Measurements from ENCODE around the gene CCNQ. TPM values are rescaled to one million over a fixed set of nuclear protein-coding genes. Genes with fewer than 3 reads are reported as not detected.

Gene CCNQ
- polyA plus RNA-seq, 1 donor (not counting 4 experiments of a cell fraction or from before 2014, with no cell fraction given), result 31.1 TPM

GRCh38 chrX:153623310-153624029, 24.5 kb upstream of the CCNQ start:
- Histone ChIP-seq H3K27ac (ENCODE audit: control insufficient read depth, insufficient read depth, low read length) (no peak overlapping the region), H3K9ac (ENCODE audit: control insufficient read depth, extremely low read depth, insufficient read depth, low read length) (no peak overlapping the region), H3K4me1 (ENCODE audit: control insufficient read depth, extremely low read depth, insufficient read depth, low read length) (no peaks in the 10 kb centered on the region), H3K36me3 (ENCODE audit: control insufficient read depth in 2 of 2, extremely low read depth in 1 of 2, insufficient read depth in 2 of 2, low read length in 2 of 2) (no peaks in the 10 kb centered on the region), H3K27me3 (ENCODE audit: control insufficient read depth, extremely low read depth, insufficient read depth, low read length) (no peaks in the 10 kb centered on the region), H2AFZ (ENCODE audit: control insufficient read depth, low read length) (no peak overlapping the region), H3K4me2 (ENCODE audit: control insufficient read depth, extremely low read depth, insufficient read depth, low read depth, low read length) (no peak overlapping the region), H3K79me2 (ENCODE audit: control insufficient read depth, insufficient read depth, low read length) (no peaks in the 10 kb centered on the region), H3K9me1 (ENCODE audit: control insufficient read depth, extremely low read depth, insufficient read depth, low read length) (no peaks in the 10 kb centered on the region), H3K4me3 (ENCODE audit: control insufficient read depth in 2 of 3, extremely low read depth in 1 of 3, insufficient read depth in 2 of 3, low read depth in 1 of 3, low read length in 3 of 3) (no peak overlapping the region), H4K20me1 (ENCODE audit: control insufficient read depth, extremely low read depth, insufficient read depth, low read length) (no peaks in the 10 kb centered on the region), H3K9me3 (ENCODE audit: control insufficient read depth, low read depth, low read length) (no peaks in the 10 kb centered on the region)
- dilution Hi-C loops (cut with MboI; ENCODE audit: extremely low pct_ligation_motif_present, low sequenced_read_pairs), result no loop called here
- TF ChIP-seq EZH2 (IDR thresholded peaks at IDR 0.05; ENCODE audit: low read length) (no peak), CTCF (optimal IDR thresholded peaks at IDR 0.05 in 1 of 3, IDR thresholded peaks at IDR 0.05 in 1 of 3, conservative IDR thresholded peaks at IDR 0.05 in 1 of 3; ENCODE audit: extremely low read depth in 1 of 3, insufficient read depth in 2 of 3, low read length in 3 of 3) (no peak)
- no peak for DNase-seq (ENCODE audit: low read depth, low spot score)
- FAIRE-seq, result no peak

GRCh38 chrX:153622661-153623309, 23.8 kb upstream of the CCNQ start:
- DNase-seq (ENCODE audit: low read depth, low spot score) (no peak), FAIRE-seq (no peak)
- no peaks in the 10 kb centered on the region for H3K9me3 ChIP-seq (ENCODE audit: control insufficient read depth, low read depth, low read length)
- H3K4me1 ChIP-seq (ENCODE audit: control insufficient read depth, extremely low read depth, insufficient read depth, low read length), result no peaks in the 10 kb centered on the region
- TF ChIP-seq CTCF (optimal IDR thresholded peaks at IDR 0.05 in 1 of 3, IDR thresholded peaks at IDR 0.05 in 1 of 3, conservative IDR thresholded peaks at IDR 0.05 in 1 of 3; ENCODE audit: extremely low read depth in 1 of 3, insufficient read depth in 2 of 3, low read length in 3 of 3) (no peak), EZH2 (IDR thresholded peaks at IDR 0.05; ENCODE audit: low read length) (no peak)
- H3K9me1 ChIP-seq (ENCODE audit: control insufficient read depth, extremely low read depth, insufficient read depth, low read length), result no peaks in the 10 kb centered on the region
- no peak overlapping the region for H3K9ac ChIP-seq (ENCODE audit: control insufficient read depth, extremely low read depth, insufficient read depth, low read length)
- H3K27ac ChIP-seq (ENCODE audit: control insufficient read depth, insufficient read depth, low read length), result no peak overlapping the region
- dilution Hi-C loops (cut with MboI; ENCODE audit: extremely low pct_ligation_motif_present, low sequenced_read_pairs), result no loop called here
- no peak overlapping the region for H3K4me3 ChIP-seq (ENCODE audit: control insufficient read depth in 2 of 3, extremely low read depth in 1 of 3, insufficient read depth in 2 of 3, low read depth in 1 of 3, low read length in 3 of 3)
- no peak overlapping the region for H3K4me2 ChIP-seq (ENCODE audit: control insufficient read depth, extremely low read depth, insufficient read depth, low read depth, low read length)
- no peaks in the 10 kb centered on the region for H3K27me3 ChIP-seq (ENCODE audit: control insufficient read depth, extremely low read depth, insufficient read depth, low read length)
- no peak overlapping the region for H2AFZ ChIP-seq (ENCODE audit: control insufficient read depth, low read length)
- H4K20me1 ChIP-seq (ENCODE audit: control insufficient read depth, extremely low read depth, insufficient read depth, low read length), result no peaks in the 10 kb centered on the region
- no peaks in the 10 kb centered on the region for H3K36me3 ChIP-seq (ENCODE audit: control insufficient read depth in 2 of 2, extremely low read depth in 1 of 2, insufficient read depth in 2 of 2, low read length in 2 of 2)
- H3K79me2 ChIP-seq (ENCODE audit: control insufficient read depth, insufficient read depth, low read length), result no peaks in the 10 kb centered on the region
